Neutrophil (primary cell): Measurements from ENCODE around the gene BSPRY.

Source experiments
- H3K27ac ChIP-seq: fragments of 200-600 bp; sonication (generic); 2 replicates; pipeline ENCODE4 v1.5.1; 2016; ENCODE audit warnings: mild to moderate bottlenecking, moderate library complexity
- H3K27me3 ChIP-seq: fragments of 200-600 bp; sonication (generic); 2 replicates; pipeline ENCODE4 v1.6.0; 2016; ENCODE audit warnings: mild to moderate bottlenecking
- H3K36me3 ChIP-seq: fragments of 200-600 bp; sonication (generic); 2 replicates; pipeline ENCODE4 v1.5.1; 2017
- H3K4me1 ChIP-seq, 2 experiments: fragments of 200-600 bp in 1 of 2; sonication (generic) in 1 of 2; 1 replicate in 1 of 2; 2 replicates in 1 of 2; pipeline versions ENCODE4 v1.5.1 to v1.6.1; 2013 to 2016; ENCODE audit warnings: low read depth in 1 of 2, low read length in 1 of 2, mild to moderate bottlenecking in 1 of 2, moderate library complexity in 1 of 2; ENCODE audit not compliant: control insufficient read depth in 1 of 2, insufficient read depth in 1 of 2
- H3K4me3 ChIP-seq, 2 experiments: fragments of 200-600 bp in 1 of 2; sonication (generic) in 1 of 2; 1 replicate in 1 of 2; 2 replicates in 1 of 2; pipeline ENCODE4 v1.5.1; 2013 to 2016; ENCODE audit warnings: low read depth in 1 of 2, low read length in 1 of 2, mild to moderate bottlenecking in 1 of 2, moderate library complexity in 1 of 2
- H3K9me3 ChIP-seq: fragments of 200-600 bp; sonication (generic); 2 replicates; pipeline ENCODE4 v1.5.1; 2016
- CTCF ChIP-seq: fragments of 200-600 bp; sonication (generic); IDR thresholded peaks from 2 replicates; pipeline ENCODE4 v1.5.1; 2016; ENCODE audit warnings: antibody characterized with exemption

BSPRY gene

GRCh38 chr9:113341712-113342410 lies 7.5 kb upstream of the BSPRY start:
- no peaks in the 10 kb centered on the region for H3K27me3 ChIP-seq
- no peak for TF ChIP-seq CTCF
- H3K27ac ChIP-seq, result no peak overlapping the region
- H3K36me3 ChIP-seq, result no peaks in the 10 kb centered on the region
- no peaks in the 10 kb centered on the region for H3K9me3 ChIP-seq
- H3K4me3 ChIP-seq, result no peak overlapping the region
- H3K4me1 ChIP-seq, result peaks cover 14 to 15% of the 10 kb centered on the region in 2 experiments

- H3K9me3 ChIP-seq, result no peaks in the 10 kb centered on the region
- H3K4me3 ChIP-seq, result no peak overlapping the region
- H3K27ac ChIP-seq, result no peak overlapping the region
- no peaks in the 10 kb centered on the region for H3K36me3 ChIP-seq
- H3K4me1 ChIP-seq, result peaks cover 14 to 15% of the 10 kb centered on the region in 2 experiments
- H3K27me3 ChIP-seq, result peaks cover 4% of the 10 kb centered on the region
- no peak for TF ChIP-seq CTCF
Measured at GRCh38 chr9:113343732-113344231, 5.6 kb upstream of the BSPRY start.

GRCh38 chr9:113345190-113345589 lies 4.2 kb upstream of the BSPRY start:
- Histone ChIP-seq H3K27me3 (peaks cover 18% of the 10 kb centered on the region), H3K36me3 (no peaks in the 10 kb centered on the region), H3K4me1 (peaks cover 11 to 14% of the 10 kb centered on the region in 2 experiments), H3K4me3 (no peak overlapping the region), H3K9me3 (no peaks in the 10 kb centered on the region), H3K27ac (no peak overlapping the region)
- TF ChIP-seq CTCF, result no peak

- Histone ChIP-seq H3K4me3 (no peak overlapping the region), H3K9me3 (no peaks in the 10 kb centered on the region), H3K4me1 (peaks cover 11 to 14% of the 10 kb centered on the region in 2 experiments), H3K36me3 (no peaks in the 10 kb centered on the region), H3K27me3 (peaks cover 22% of the 10 kb centered on the region), H3K27ac (no peak overlapping the region)
- no peak for TF ChIP-seq CTCF
Measured at GRCh38 chr9:113345671-113346070, 3.7 kb upstream of the BSPRY start.

GRCh38 chr9:113348437-113348836 lies 904 bp upstream of the BSPRY start:
- no peak overlapping the region for H3K4me3 ChIP-seq
- H3K4me1 ChIP-seq, result peaks cover 17 to 19% of the 10 kb centered on the region in 2 experiments
- no peaks in the 10 kb centered on the region for H3K9me3 ChIP-seq
- no peak overlapping the region for H3K27ac ChIP-seq
- TF ChIP-seq CTCF, result no peak
- H3K36me3 ChIP-seq, result no peaks in the 10 kb centered on the region
- H3K27me3 ChIP-seq, result peaks cover 27% of the 10 kb centered on the region
